Spleen (tissue), 11 donors: Measurements from ENCODE around the gene MYO1B. TPM values are rescaled to one million over a fixed set of nuclear protein-coding genes. Genes with fewer than 3 reads are reported as not detected.
A peak's percentile ranks its signal among the peaks of the same experiment; 100 is the strongest.

Source experiments
- DNase-seq: peaks from one replicate; pipeline ENCODE4 v3.0.0-alpha.2; 2020
- H3K27ac ChIP-seq, 8 donors: fragments of 200-600 bp; sonication (generic) in 7 of 8; 1 replicate in 4 of 8; 2 replicates in 4 of 8; pipeline versions ENCODE4 v1.5.0 to v1.8.0; 2016 to 2021; ENCODE audit warnings: inconsistent platforms in 4 of 8, mild to moderate bottlenecking in 4 of 8, moderate library complexity in 1 of 8
- H3K27me3 ChIP-seq, 7 donors: fragments of 200-600 bp; sonication (generic) in 6 of 7; replicated peaks in 1 of 7; 1 replicate in 4 of 7; 2 replicates in 3 of 7; pipeline versions ENCODE4 v1.5.0 to v1.8.0; 2016 to 2021; ENCODE audit warnings: inconsistent platforms in 3 of 7, mild to moderate bottlenecking in 1 of 7
- H3K36me3 ChIP-seq, 6 donors: fragments of 200-600 bp; sonication (generic) in 5 of 6; 1 replicate in 4 of 6; 2 replicates in 2 of 6; pipeline versions ENCODE4 v1.5.0 to v1.8.0; 2016 to 2021; ENCODE audit warnings: inconsistent platforms in 2 of 6
- H3K4me1 ChIP-seq, 6 donors: fragments of 200-600 bp; sonication (generic) in 5 of 6; 1 replicate in 3 of 6; 2 replicates in 3 of 6; pipeline versions ENCODE4 v1.5.0 to v1.8.0; 2016 to 2021; ENCODE audit warnings: inconsistent platforms in 3 of 6
- H3K4me3 ChIP-seq, 8 donors: fragments of 200-600 bp; sonication (generic) in 7 of 8; 1 replicate in 4 of 8; 2 replicates in 4 of 8; pipeline versions ENCODE4 v1.5.0 to v1.8.0; 2016 to 2021; ENCODE audit warnings: inconsistent platforms in 4 of 8, mild to moderate bottlenecking in 4 of 8, moderate library complexity in 2 of 8
- H3K9me3 ChIP-seq, 8 donors: fragments of 200-600 bp; sonication (generic) in 7 of 8; 1 replicate in 4 of 8; 2 replicates in 4 of 8; pipeline versions ENCODE4 v1.5.0 to v1.8.0; 2016 to 2021; ENCODE audit warnings: inconsistent platforms in 4 of 8
- POLR2A ChIP-seq, 3 donors: fragments of 450-650 bp; IDR thresholded peaks; one replicate each; pipeline ENCODE4 v1.5.1; 2017; ENCODE audit warnings: antibody characterized with exemption in 3 of 3, mild to moderate bottlenecking in 1 of 3
- POLR2AphosphoS5 ChIP-seq, 3 donors: sonication (generic); formaldehyde crosslinking; IDR thresholded peaks; one replicate each; pipeline ENCODE4 v1.5.1; 2017; ENCODE audit warnings: antibody characterized with exemption in 3 of 3
- WGBS, 5 donors: extraction: QIAGEN DNeasy Blood & Tissue Kit in 3 of 5; methylation state at CpG; one replicate each; pipeline versions ENCODE4 v1.1.5 to v1.1.7; 2013 to 2018; 5-methylcytosine and 5-hydroxymethylcytosine counted together
- intact Hi-C: fragments of 100-400 bp; cut with DNase I; formaldehyde crosslinking; loops from one replicate; pipeline ENCODE4 v1.15.0; 2023; ENCODE audit warnings: low total_unique reads
- polyA plus RNA-seq, 3 donors: library from polyadenylated mRNA; stranded (reverse); fragments of 200-250 nt; gene quantifications; one replicate each; pipeline ENCODE4 v1.2.1, GENCODE V29; 2013
- total RNA-seq, 7 donors: library from RNA; depleted of rRNA in 3 of 7; stranded (reverse); fragments of >200 nt in 3 of 7; fragmentation: NEBNext Ultra II Directional in 4 of 7; extraction: Animal tissue kit (Norgen Biotek cat#: 25700) in 4 of 7; gene quantifications; one replicate each; pipeline versions ENCODE4 v1.1.0 to v1.2.1, GENCODE V29; 2016 to 2021
- TF ChIP-seq, protein P1 (sequence below), 11 experiments: fragments of 200-600 bp in 7 of 11; fragments of 450-650 bp in 4 of 11; sonication (generic) in 4 of 11; IDR thresholded peaks in 8 of 11; conservative IDR thresholded peaks in 3 of 11; 1 replicate in 7 of 11; 2 replicates in 4 of 11; pipeline versions ENCODE4 v1.4.0 to v1.8.0; 2016 to 2021; ENCODE audit warnings: antibody characterized with exemption in 11 of 11, inconsistent platforms in 4 of 11, mild to moderate bottlenecking in 1 of 11
- donor health status: healthy with polysubstance abuse.
- donor health status: DM: no; HTN: no; CAD: no; lungs with moderate emphysema.
- donor health status: DM: no; HTN: no; CAD: no.
- donor health status: Bipolar disorder and iron deficiency.
- donor health status: healthy.
- donor health status: DM: no; HTN: no; CAD: no.
- donor health status: DM: yes; HTN: yes; CAD: no.

The MYO1B gene
- total and polyA plus RNA-seq, 10 donors: 5.3 to 25.8 (median 19.0) TPM

DNA sequence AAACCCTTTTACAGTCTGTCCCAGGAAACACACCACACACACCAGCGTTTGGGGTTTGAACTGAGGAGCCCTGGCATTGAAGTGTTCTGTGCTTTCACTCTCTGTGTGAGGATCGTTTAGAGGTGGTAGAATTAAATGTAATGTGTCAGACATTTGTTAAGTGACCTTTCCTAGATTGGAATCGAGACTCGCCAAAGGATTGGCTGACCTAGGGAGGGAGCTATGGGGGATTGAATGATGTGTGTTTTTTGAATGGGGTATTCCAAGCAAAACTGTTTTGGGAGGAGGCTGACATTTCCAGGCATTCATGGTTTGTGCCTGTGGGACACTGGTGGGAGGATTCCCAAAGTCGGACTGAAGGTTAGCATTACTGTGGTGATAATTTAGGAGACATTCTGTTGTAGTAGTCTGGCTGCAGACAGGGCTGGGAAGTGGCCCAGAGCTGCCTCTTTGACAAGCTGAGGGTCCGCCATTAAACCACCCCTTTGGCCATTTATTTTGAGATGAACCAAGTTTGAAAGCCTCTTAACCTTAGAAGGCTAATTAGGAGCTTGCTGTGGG is 1.7 kb downstream of the MYO1B start:
- peak overlapping the region in 7 of 8 donors; percentile 18 to 77 (median 69) for H3K27ac ChIP-seq
- 67 to 74% (median 74%) methylated on average over 6 of the region's 6 CpGs for WGBS, 5 donors

DNA sequence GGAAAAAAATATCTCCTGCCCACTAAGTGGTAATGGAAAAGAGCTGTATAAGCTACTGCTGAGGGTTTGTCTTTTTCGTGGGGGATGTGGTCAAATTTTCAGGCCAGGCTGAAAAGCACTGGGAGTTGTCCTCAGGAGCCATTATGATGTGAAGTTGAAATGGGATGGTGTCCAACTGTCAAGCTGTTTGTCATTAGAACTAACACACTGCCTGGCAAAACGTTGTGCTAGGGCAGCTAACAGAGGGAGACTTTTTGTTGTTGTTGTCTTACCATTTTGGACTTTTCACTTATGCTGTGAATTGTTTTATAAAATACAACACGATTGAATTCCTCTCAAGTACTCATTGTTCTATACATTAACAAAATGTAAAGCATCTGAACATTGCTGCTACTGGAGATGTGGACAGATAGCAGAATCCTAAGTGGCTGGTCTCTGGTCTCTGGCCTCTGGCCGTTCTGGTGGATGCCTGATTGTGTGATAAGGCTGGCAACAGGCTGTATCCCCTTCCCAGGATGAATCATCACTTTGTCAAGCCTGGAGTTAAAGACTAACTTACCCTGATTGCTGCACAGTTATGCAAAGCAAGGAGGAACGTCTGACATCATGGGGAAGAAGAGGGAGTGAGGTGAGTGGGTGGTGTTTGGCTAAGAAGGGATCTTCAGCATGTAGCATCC is 2.3 kb downstream of the MYO1B start:
- Histone ChIP-seq H3K36me3 (no peaks in the 10 kb centered on the region), H3K4me3 (no peak overlapping the region), H3K27ac (peak overlapping the region in 7 of 8 donors; percentile 3 to 77 (median 69)), H3K9me3 (peaks cover 0 to 7% (median 0%) of the 10 kb centered on the region in 8 donors), H3K27me3 (peaks cover 0 to 41% (median 12%) of the 10 kb centered on the region in 7 donors), H3K4me1 (peaks cover 0 to 52% (median 16%) of the 10 kb centered on the region in 6 donors)
- no peak for DNase-seq
- WGBS, 5 donors: 44 to 66% (median 53%) methylated on average over 5 of the region's 5 CpGs
- no peak for TF ChIP-seq POLR2AphosphoS5 (IDR thresholded peaks at IDR 0.05)
- TF ChIP-seq, protein P1, sequence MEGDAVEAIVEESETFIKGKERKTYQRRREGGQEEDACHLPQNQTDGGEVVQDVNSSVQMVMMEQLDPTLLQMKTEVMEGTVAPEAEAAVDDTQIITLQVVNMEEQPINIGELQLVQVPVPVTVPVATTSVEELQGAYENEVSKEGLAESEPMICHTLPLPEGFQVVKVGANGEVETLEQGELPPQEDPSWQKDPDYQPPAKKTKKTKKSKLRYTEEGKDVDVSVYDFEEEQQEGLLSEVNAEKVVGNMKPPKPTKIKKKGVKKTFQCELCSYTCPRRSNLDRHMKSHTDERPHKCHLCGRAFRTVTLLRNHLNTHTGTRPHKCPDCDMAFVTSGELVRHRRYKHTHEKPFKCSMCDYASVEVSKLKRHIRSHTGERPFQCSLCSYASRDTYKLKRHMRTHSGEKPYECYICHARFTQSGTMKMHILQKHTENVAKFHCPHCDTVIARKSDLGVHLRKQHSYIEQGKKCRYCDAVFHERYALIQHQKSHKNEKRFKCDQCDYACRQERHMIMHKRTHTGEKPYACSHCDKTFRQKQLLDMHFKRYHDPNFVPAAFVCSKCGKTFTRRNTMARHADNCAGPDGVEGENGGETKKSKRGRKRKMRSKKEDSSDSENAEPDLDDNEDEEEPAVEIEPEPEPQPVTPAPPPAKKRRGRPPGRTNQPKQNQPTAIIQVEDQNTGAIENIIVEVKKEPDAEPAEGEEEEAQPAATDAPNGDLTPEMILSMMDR (IDR thresholded peaks at IDR 0.05 in 8 of 11, conservative IDR thresholded peaks at IDR 0.05 in 3 of 11): no peak
- intact Hi-C loops: no loop called here

More for the DNA sequence above, 1.7 kb downstream of the MYO1B start:
- Histone ChIP-seq H3K27me3 (peaks cover 0 to 41% (median 12%) of the 10 kb centered on the region in 7 donors), H3K4me3 (peak overlapping the region in 4 of 8 donors; percentile 55 to 90 (median 68)), H3K36me3 (no peaks in the 10 kb centered on the region), H3K4me1 (peaks cover 0 to 52% (median 16%) of the 10 kb centered on the region in 6 donors), H3K9me3 (peaks cover 0 to 7% (median 0%) of the 10 kb centered on the region in 8 donors)
- intact Hi-C loops: no loop called here
- no peak for DNase-seq
- TF ChIP-seq, protein P1 (IDR thresholded peaks at IDR 0.05 in 8 of 11, conservative IDR thresholded peaks at IDR 0.05 in 3 of 11): no peak
- TF ChIP-seq POLR2AphosphoS5 (IDR thresholded peaks at IDR 0.05) (no peak), POLR2A (IDR thresholded peaks at IDR 0.05) (no peak)

DNA sequence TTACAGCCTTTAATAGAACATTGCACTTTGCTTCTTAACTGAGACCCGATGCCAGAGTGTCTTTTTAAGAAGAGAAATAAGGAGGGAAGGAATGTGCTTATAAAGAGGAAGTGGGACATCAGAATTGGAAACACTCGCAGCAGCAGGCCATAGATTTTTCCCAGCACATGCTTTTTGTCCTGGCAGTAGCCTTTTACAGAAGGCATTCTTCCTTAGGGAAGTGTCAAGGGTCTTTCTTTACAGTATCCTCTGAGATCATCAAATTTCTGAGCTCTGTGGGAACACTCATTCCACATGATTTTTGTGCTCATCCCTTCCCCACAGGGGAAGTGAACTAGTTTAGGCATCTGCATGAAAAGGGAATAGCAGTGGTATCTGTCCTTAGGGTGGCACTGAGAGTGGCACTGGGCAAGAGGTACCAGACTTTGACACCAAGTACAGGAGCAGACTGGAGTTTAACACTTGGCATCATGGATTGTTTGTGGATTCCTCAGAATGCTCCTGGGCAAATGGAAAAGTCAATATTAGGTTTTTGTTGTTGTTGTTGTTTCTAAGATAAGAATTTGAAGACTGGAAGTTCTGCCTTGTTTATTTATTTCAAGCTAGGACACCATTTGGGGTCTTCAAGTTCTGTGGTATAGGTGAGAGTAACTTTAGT is 4.1 kb downstream of the MYO1B start:
- DNase-seq: no peak
- peak overlapping the region in 4 of 8 donors; percentile 0 to 69 (median 18) for H3K27ac ChIP-seq
- intact Hi-C loops: no loop called here
- no peaks in the 10 kb centered on the region for H3K36me3 ChIP-seq
- no peak overlapping the region for H3K4me3 ChIP-seq
- peaks cover 0 to 38% (median 12%) of the 10 kb centered on the region in 7 donors for H3K27me3 ChIP-seq
- TF ChIP-seq POLR2AphosphoS5 (IDR thresholded peaks at IDR 0.05): no peak
- TF ChIP-seq, protein P1 (IDR thresholded peaks at IDR 0.05 in 8 of 11, conservative IDR thresholded peaks at IDR 0.05 in 3 of 11): no peak
- TF ChIP-seq POLR2A (IDR thresholded peaks at IDR 0.05): no peak
- WGBS, 5 donors: 46 to 60% (median 56%) methylated on average over 2 of the region's 2 CpGs
- H3K9me3 ChIP-seq: no peaks in the 10 kb centered on the region
- peaks cover 0 to 50% (median 16%) of the 10 kb centered on the region in 6 donors for H3K4me1 ChIP-seq

DNA sequence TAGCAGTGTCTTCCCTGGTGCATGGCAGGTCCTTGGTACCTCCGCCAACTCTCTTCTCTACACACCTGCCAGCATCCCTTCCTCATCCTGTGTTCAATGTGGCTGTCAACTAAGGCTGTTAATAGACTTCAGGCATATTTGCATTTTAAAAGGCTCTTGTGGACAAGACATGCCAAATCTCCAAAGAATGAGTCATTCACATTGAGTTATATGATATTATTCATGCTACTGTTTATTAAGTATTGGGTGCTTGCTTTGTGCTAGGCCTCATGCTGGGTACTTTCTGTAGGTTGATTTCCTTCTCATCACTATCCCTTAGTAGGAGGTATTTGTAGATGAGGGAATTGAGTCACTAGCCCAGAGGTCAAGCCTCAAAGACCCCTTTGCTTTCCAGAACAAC is 5.2 kb downstream of the MYO1B start:
- Histone ChIP-seq H3K36me3 (no peaks in the 10 kb centered on the region), H3K27me3 (peaks cover 0 to 27% (median 6%) of the 10 kb centered on the region in 7 donors), H3K4me1 (peaks cover 0 to 39% (median 13%) of the 10 kb centered on the region in 6 donors), H3K4me3 (no peak overlapping the region), H3K27ac (no peak overlapping the region), H3K9me3 (no peaks in the 10 kb centered on the region)
- WGBS, 5 donors: 87 to 100% (median 96%) methylated on average over 1 of the region's 1 CpG
- intact Hi-C loops: no loop called here
- no peak for TF ChIP-seq POLR2AphosphoS5 (IDR thresholded peaks at IDR 0.05)
- TF ChIP-seq, protein P1 (IDR thresholded peaks at IDR 0.05 in 8 of 11, conservative IDR thresholded peaks at IDR 0.05 in 3 of 11): no peak
- no peak for TF ChIP-seq POLR2A (IDR thresholded peaks at IDR 0.05)
- DNase-seq: no peak
